ENCODE results near the gene NECTIN1.

The NECTIN1 gene

GRCh38 chr11:119728651-119729580 lies at the start of gene NECTIN1:
NECTIN1 (minus strand) TSS chr11:119729200; CDS start chr11:119728553, 647 bp downstream.
- Mint-ChIP-seq H3K9me3 (no peaks in the 10 kb centered on the region), H3K4me1 (ENCODE audit: low read depth) (peaks cover 4% of the 10 kb centered on the region), H3K27me3 (ENCODE audit: low read depth) (peaks cover 77% of the 10 kb centered on the region), H3K36me3 (ENCODE audit: low read depth) (peaks cover 2% of the 10 kb centered on the region), H3K27ac (peak within 1 kb of the TSS; percentile 70), H3K4me3 (peak within 1 kb of the TSS; percentile 88)

- Mint-ChIP-seq H3K36me3 (ENCODE audit: low read depth) (no peaks in the 10 kb centered on the region), H3K9me3 (no peaks in the 10 kb centered on the region), H3K4me3 (no peak overlapping the region)
Observed at GRCh38 chr11:119778391-119779194, 49.6 kb upstream of the NECTIN1 start.

GRCh38 chr11:119777940-119778339 lies 48.9 kb upstream of the NECTIN1 start:
- peaks cover 4% of the 10 kb centered on the region for H3K27me3 Mint-ChIP-seq (ENCODE audit: low read depth)
- H3K4me1 Mint-ChIP-seq (ENCODE audit: low read depth): no peaks in the 10 kb centered on the region
- no peaks in the 10 kb centered on the region for H3K9me3 Mint-ChIP-seq
- no peaks in the 10 kb centered on the region for H3K36me3 Mint-ChIP-seq (ENCODE audit: low read depth)
- no peak overlapping the region for H3K4me3 Mint-ChIP-seq
- H3K27ac Mint-ChIP-seq: no peak overlapping the region

More at GRCh38 chr11:119778391-119779194, 49.6 kb upstream of the NECTIN1 start:
- no peak overlapping the region for H3K27ac Mint-ChIP-seq
- no peaks in the 10 kb centered on the region for H3K4me1 Mint-ChIP-seq (ENCODE audit: low read depth)
- H3K27me3 Mint-ChIP-seq (ENCODE audit: low read depth): peaks cover 4% of the 10 kb centered on the region

- no peaks in the 10 kb centered on the region for H3K27me3 Mint-ChIP-seq (ENCODE audit: low read depth)
- H3K9me3 Mint-ChIP-seq: no peaks in the 10 kb centered on the region
- no peaks in the 10 kb centered on the region for H3K36me3 Mint-ChIP-seq (ENCODE audit: low read depth)
- no peak overlapping the region for H3K4me3 Mint-ChIP-seq
- no peaks in the 10 kb centered on the region for H3K4me1 Mint-ChIP-seq (ENCODE audit: low read depth)
- no peak overlapping the region for H3K27ac Mint-ChIP-seq
Observed at GRCh38 chr11:119776651-119777050, 47.7 kb upstream of the NECTIN1 start.

GRCh38 chr11:119776031-119776636 lies 47.1 kb upstream of the NECTIN1 start:
- H3K4me1 Mint-ChIP-seq (ENCODE audit: low read depth): no peaks in the 10 kb centered on the region
- no peaks in the 10 kb centered on the region for H3K9me3 Mint-ChIP-seq
- no peaks in the 10 kb centered on the region for H3K36me3 Mint-ChIP-seq (ENCODE audit: low read depth)
- no peaks in the 10 kb centered on the region for H3K27me3 Mint-ChIP-seq (ENCODE audit: low read depth)
- no peak overlapping the region for H3K27ac Mint-ChIP-seq
- H3K4me3 Mint-ChIP-seq: no peak overlapping the region

- Mint-ChIP-seq H3K27me3 (ENCODE audit: low read depth) (no peaks in the 10 kb centered on the region), H3K9me3 (no peaks in the 10 kb centered on the region), H3K4me1 (ENCODE audit: low read depth) (no peaks in the 10 kb centered on the region), H3K36me3 (ENCODE audit: low read depth) (no peaks in the 10 kb centered on the region), H3K4me3 (no peak overlapping the region), H3K27ac (no peak overlapping the region)
Observed at GRCh38 chr11:119774172-119774763, 45.3 kb upstream of the NECTIN1 start.

GRCh38 chr11:119772641-119773415 lies 43.8 kb upstream of the NECTIN1 start:
- Mint-ChIP-seq H3K36me3 (ENCODE audit: low read depth) (no peaks in the 10 kb centered on the region), H3K27ac (no peak overlapping the region), H3K9me3 (peaks cover 4% of the 10 kb centered on the region), H3K4me1 (ENCODE audit: low read depth) (no peaks in the 10 kb centered on the region), H3K4me3 (no peak overlapping the region), H3K27me3 (ENCODE audit: low read depth) (peaks cover 7% of the 10 kb centered on the region)

- H3K36me3 Mint-ChIP-seq (ENCODE audit: low read depth): no peaks in the 10 kb centered on the region
- H3K27me3 Mint-ChIP-seq (ENCODE audit: low read depth): peaks cover 8% of the 10 kb centered on the region
- H3K4me3 Mint-ChIP-seq: no peak overlapping the region
- H3K9me3 Mint-ChIP-seq: peaks cover 4% of the 10 kb centered on the region
- H3K27ac Mint-ChIP-seq: no peak overlapping the region
- no peaks in the 10 kb centered on the region for H3K4me1 Mint-ChIP-seq (ENCODE audit: low read depth)
Observed at GRCh38 chr11:119772076-119772475, 43.1 kb upstream of the NECTIN1 start.

- H3K36me3 Mint-ChIP-seq (ENCODE audit: low read depth): no peaks in the 10 kb centered on the region
- no peaks in the 10 kb centered on the region for H3K4me1 Mint-ChIP-seq (ENCODE audit: low read depth)
- peaks cover 8% of the 10 kb centered on the region for H3K27me3 Mint-ChIP-seq (ENCODE audit: low read depth)
- peaks cover 4% of the 10 kb centered on the region for H3K9me3 Mint-ChIP-seq
- H3K27ac Mint-ChIP-seq: no peak overlapping the region
- H3K4me3 Mint-ChIP-seq: no peak overlapping the region
Observed at GRCh38 chr11:119771172-119771770, 42.3 kb upstream of the NECTIN1 start.

- Mint-ChIP-seq H3K27ac (no peak overlapping the region), H3K9me3 (peaks cover 4% of the 10 kb centered on the region), H3K4me1 (ENCODE audit: low read depth) (no peaks in the 10 kb centered on the region), H3K4me3 (no peak overlapping the region), H3K36me3 (ENCODE audit: low read depth) (no peaks in the 10 kb centered on the region), H3K27me3 (ENCODE audit: low read depth) (peaks cover 8% of the 10 kb centered on the region)
Observed at GRCh38 chr11:119765628-119766027, 36.6 kb upstream of the NECTIN1 start.

- Mint-ChIP-seq H3K4me1 (ENCODE audit: low read depth) (no peaks in the 10 kb centered on the region), H3K27me3 (ENCODE audit: low read depth) (peaks cover 8% of the 10 kb centered on the region), H3K36me3 (ENCODE audit: low read depth) (no peaks in the 10 kb centered on the region), H3K27ac (no peak overlapping the region), H3K9me3 (peaks cover 4% of the 10 kb centered on the region), H3K4me3 (no peak overlapping the region)
Observed at GRCh38 chr11:119764108-119764868, 35.3 kb upstream of the NECTIN1 start.

GRCh38 chr11:119763071-119763728 lies 34.2 kb upstream of the NECTIN1 start:
- Mint-ChIP-seq H3K27ac (no peak overlapping the region), H3K4me1 (ENCODE audit: low read depth) (no peaks in the 10 kb centered on the region), H3K9me3 (peaks cover 4% of the 10 kb centered on the region)

More at GRCh38 chr11:119763071-119763728, 34.2 kb upstream of the NECTIN1 start:
- peaks cover 4% of the 10 kb centered on the region for H3K27me3 Mint-ChIP-seq (ENCODE audit: low read depth)
- H3K4me3 Mint-ChIP-seq: no peak overlapping the region
- no peaks in the 10 kb centered on the region for H3K36me3 Mint-ChIP-seq (ENCODE audit: low read depth)
